ENCODE data around the gene IL13. TPM values are rescaled to one million over a fixed set of nuclear protein-coding genes. Genes with fewer than 3 reads are reported as not detected.

The IL13 gene
- total RNA-seq, 1 experiment from 2014 or later: not detected

- Histone ChIP-seq H2BK20ac (ENCODE audit: low read depth, low read length, poor library complexity, severe bottlenecking) (no peak overlapping the region), H3K4me1 (ENCODE audit: insufficient read depth, low read length) (peaks cover 4% of the 10 kb centered on the region; the same call in 1 of the 2 replicates), H2BK5ac (ENCODE audit: insufficient read length, low read length) (no peak overlapping the region), H4K20me1 (ENCODE audit: control insufficient read depth, insufficient read depth, insufficient read length) (no peaks in the 10 kb centered on the region), H3K14ac (ENCODE audit: insufficient read depth, low read length) (no peak overlapping the region), H4K8ac (replicated peaks; ENCODE audit: insufficient read length, low read depth, low read length) (no peak overlapping the region), H4K5ac (ENCODE audit: insufficient read length, low read depth, low read length) (no peak overlapping the region), H2BK120ac (ENCODE audit: low read depth, low read length, poor library complexity, severe bottlenecking) (no peak overlapping the region), H3K9ac (ENCODE audit: extremely low read depth, insufficient read length, low read length) (no peak overlapping the region), H2BK15ac (ENCODE audit: low read depth, low read length) (no peak overlapping the region), H3K23me2 (ENCODE audit: insufficient read length, low read depth, low read length, poor library complexity, severe bottlenecking) (no peaks in the 10 kb centered on the region), H3K18ac (ENCODE audit: insufficient read length, low read depth, low read length) (no peak overlapping the region), H2BK12ac (ENCODE audit: insufficient read length, low read depth, low read length) (no peak overlapping the region), H3K56ac (ENCODE audit: insufficient read length, low read depth, low read length) (no peak overlapping the region), H3K4ac (ENCODE audit: low read depth, low read length) (no peak overlapping the region), H4K91ac (ENCODE audit: insufficient read length, low read depth, low read length) (no peak overlapping the region), H3K9me3 (ENCODE audit: control insufficient read depth, low read depth, low read length) (no peaks in the 10 kb centered on the region), H2AK5ac (ENCODE audit: insufficient read length, low read length) (no peak overlapping the region), H3T11ph (ENCODE audit: low read length) (no peak overlapping the region), H3K27ac (ENCODE audit: insufficient read length, low read depth, low read length) (no peak overlapping the region), H3K4me2 (ENCODE audit: insufficient read depth, insufficient read length, low read length) (no peak overlapping the region), H3K79me2 (ENCODE audit: insufficient read depth, low read length) (no peaks in the 10 kb centered on the region), H3K27me3 (ENCODE audit: insufficient read depth, low read length) (no peaks in the 10 kb centered on the region), H3K79me1 (ENCODE audit: insufficient read depth, low read depth, low read length, poor library complexity, severe bottlenecking) (no peaks in the 10 kb centered on the region), H2AFZ (ENCODE audit: low read length) (no peak overlapping the region), H3K23ac (ENCODE audit: insufficient read length, low read depth, low read length) (no peak overlapping the region)
- no peak for DNase-seq
- Mint-ChIP-seq H3K9me3 (peaks cover 0 to 2% of the 10 kb centered on the region in 2 experiments; a peak in 1 of 5 replicates), H3K4me1 (peaks cover 13 to 16% of the 10 kb centered on the region in 2 experiments), H3K4me3 (no peak overlapping the region), H3K36me3 (ENCODE audit: insufficient read depth in 1 of 3, low read depth in 3 of 3) (peaks cover 7 to 53% (median 39%) of the 10 kb centered on the region in 3 experiments), H3K27me3 (ENCODE audit: low read depth) (no peaks in the 10 kb centered on the region; the same call in none of the 2 replicates), H3K27ac (no peak overlapping the region)
- TF ChIP-seq CTCF (conservative IDR thresholded peaks at IDR 0.05): no peak
- WGBS (ENCODE audit: extremely low coverage, insufficient read length, low lambda C conversion rate): no CpG with 5 or more reads among the region's 3 CpGs
These were observed 16.7 kb upstream of the IL13 start for GRCh38 chr5:132641241-132641723.

All from H9 (cell line).